ENCODE measurements around the gene OR51L1. TPM values are rescaled to one million over a fixed set of nuclear protein-coding genes. Genes with fewer than 3 reads are reported as not detected.

Gene OR51L1
- polyA plus RNA-seq, 5 donors = 0.01 to 0.04 (median 0.04) TPM

DNA sequence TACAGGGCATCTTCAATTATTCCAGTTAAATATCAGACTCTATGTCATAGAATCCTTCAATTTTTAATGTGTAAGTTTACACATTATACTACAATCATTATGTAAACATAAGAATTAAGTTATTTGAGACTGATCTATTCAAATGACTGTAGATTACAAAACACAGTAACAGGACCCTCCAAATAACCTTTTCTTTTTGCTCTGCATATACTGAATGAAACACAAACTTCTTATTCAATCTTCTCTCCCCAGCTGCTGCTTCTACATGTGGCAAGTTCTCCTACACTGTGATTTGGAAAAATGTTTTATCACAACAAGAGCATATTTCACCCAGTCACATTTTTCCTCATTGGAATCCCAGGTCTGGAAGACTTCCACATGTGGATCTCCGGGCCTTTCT, 51.6 kb downstream of the OR51L1 start, which contains the start of gene OR52J3:
Gene OR52J3 (plus strand): TSS at position 301 of the 400 bp plus-strand sequence. CDS start 0 bp downstream, at position 301.
- no peak for DNase-seq

GRCh38 chr11:5046754-5047330, 52.2 kb downstream of the OR51L1 start:
- DNase-seq = no peak

Other genes with a start within 250 kb of the OR51L1 start
- gene OR51F1, start 224.9 kb upstream of the OR51L1 start, polyA plus RNA-seq (ENCODE audit: insufficient read depth in 1 of 5, insufficient read length in 5 of 5, low replicate concordance in 1 of 5) = not detected
- gene OR52R1, start 190.5 kb upstream of the OR51L1 start, polyA plus RNA-seq (ENCODE audit: insufficient read depth in 1 of 5, insufficient read length in 5 of 5, low replicate concordance in 1 of 5) = not detected
- not detected for gene OR51F2, start 173.5 kb upstream of the OR51L1 start, polyA plus RNA-seq (ENCODE audit: insufficient read depth in 1 of 5, insufficient read length in 5 of 5, low replicate concordance in 1 of 5)
- not detected for gene OR51S1, start 145.6 kb upstream of the OR51L1 start, polyA plus RNA-seq (ENCODE audit: insufficient read depth in 1 of 5, insufficient read length in 5 of 5, low replicate concordance in 1 of 5)
- not detected for gene OR51T1, start 113.0 kb upstream of the OR51L1 start, polyA plus RNA-seq (ENCODE audit: insufficient read depth in 1 of 5, insufficient read length in 5 of 5, low replicate concordance in 1 of 5)
- gene OR51A7, start 91.1 kb upstream of the OR51L1 start, polyA plus RNA-seq (ENCODE audit: insufficient read depth in 1 of 5, insufficient read length in 5 of 5, low replicate concordance in 1 of 5) = not detected
- gene OR51G2, start 75.5 kb upstream of the OR51L1 start, polyA plus RNA-seq (ENCODE audit: insufficient read depth in 1 of 5, insufficient read length in 5 of 5, low replicate concordance in 1 of 5) = not detected
- gene OR51G1, start 70.5 kb upstream of the OR51L1 start, polyA plus RNA-seq (ENCODE audit: insufficient read depth in 1 of 5, insufficient read length in 5 of 5, low replicate concordance in 1 of 5) = not detected
- not detected for gene OR51A4, start 47.2 kb upstream of the OR51L1 start, polyA plus RNA-seq (ENCODE audit: insufficient read depth in 1 of 5, insufficient read length in 5 of 5, low replicate concordance in 1 of 5)
- gene OR51A2, start 39.1 kb upstream of the OR51L1 start, polyA plus RNA-seq (ENCODE audit: insufficient read depth in 1 of 5, insufficient read length in 5 of 5, low replicate concordance in 1 of 5) = not detected
- not detected for gene OR52J3, start 51.7 kb downstream of the OR51L1 start, polyA plus RNA-seq (ENCODE audit: insufficient read depth in 1 of 5, insufficient read length in 5 of 5, low replicate concordance in 1 of 5)
- gene OR52E2, start 64.8 kb downstream of the OR51L1 start, polyA plus RNA-seq (ENCODE audit: insufficient read depth in 1 of 5, insufficient read length in 5 of 5, low replicate concordance in 1 of 5) = not detected
- gene OR52E1, start 74.7 kb downstream of the OR51L1 start, polyA plus RNA-seq (ENCODE audit: insufficient read depth in 1 of 5, insufficient read length in 5 of 5, low replicate concordance in 1 of 5) = not detected
- not detected for gene OR52A5, start 143.5 kb downstream of the OR51L1 start, polyA plus RNA-seq (ENCODE audit: insufficient read depth in 1 of 5, insufficient read length in 5 of 5, low replicate concordance in 1 of 5)
- gene OR52A1, start 159.9 kb downstream of the OR51L1 start, polyA plus RNA-seq (ENCODE audit: insufficient read depth in 1 of 5, insufficient read length in 5 of 5, low replicate concordance in 1 of 5) = under 1 TPM in 4 of 5 donors, not detected in 1; 0.01 to 0.04 (median 0.03) TPM
- not detected for gene OR51V1, start 205.8 kb downstream of the OR51L1 start, polyA plus RNA-seq (ENCODE audit: insufficient read depth in 1 of 5, insufficient read length in 5 of 5, low replicate concordance in 1 of 5)
- gene HBB, start 232.2 kb downstream of the OR51L1 start, polyA plus RNA-seq (ENCODE audit: insufficient read depth in 1 of 5, insufficient read length in 5 of 5, low replicate concordance in 1 of 5) = 100 to 1,000 TPM; 224 to 542 (median 306) TPM
- 1 to 10 TPM in 1 of 5 donors, under 1 TPM in 4; 0.53 to 1.7 (median 0.76) TPM for gene HBD, start 239.6 kb downstream of the OR51L1 start, polyA plus RNA-seq (ENCODE audit: insufficient read depth in 1 of 5, insufficient read length in 5 of 5, low replicate concordance in 1 of 5)

All from right lung (tissue), 5 donors.